Cardiac muscle cell (in vitro differentiated cells and primary cell): ENCODE data around the gene NRIP2. TPM values are rescaled to one million over a fixed set of nuclear protein-coding genes. Genes with fewer than 3 reads are reported as not detected.

ENCODE experiments used
- DNase-seq, 2 donors: peaks; one replicate each; pipeline versions ENCODE4 v3.0.0 to v3.0.0-alpha.2; 2010 to 2017; ENCODE audit warnings: low read depth in 1 of 2, low spot score in 1 of 2
- H3K27ac ChIP-seq: fragments of 200-600 bp; sonication (generic); 2 replicates; pipeline ENCODE4 v1.5.1; 2016
- H3K27me3 ChIP-seq: fragments of 200-600 bp; sonication (generic); 2 replicates; pipeline ENCODE4 v1.6.0; 2016; ENCODE audit warnings: control low read depth
- H3K36me3 ChIP-seq: fragments of 200-600 bp; sonication (generic); 2 replicates; pipeline ENCODE4 v1.5.1; 2016; ENCODE audit warnings: control low read depth
- H3K4me1 ChIP-seq: fragments of 200-600 bp; sonication (generic); 2 replicates; pipeline ENCODE4 v1.8.1; 2017; ENCODE audit warnings: low read depth, mild to moderate bottlenecking, mixed run types
- H3K4me3 ChIP-seq: fragments of 200-600 bp; sonication (generic); 2 replicates; pipeline ENCODE4 v1.5.1; 2016; ENCODE audit warnings: mild to moderate bottlenecking
- H3K9me3 ChIP-seq: fragments of 200-600 bp; sonication (generic); 2 replicates; pipeline ENCODE4 v1.5.1; 2017; ENCODE audit warnings: low read depth, mild to moderate bottlenecking, control low read depth
- polyA plus RNA-seq: library from polyadenylated mRNA; unstranded; fragments of >200 nt; fragmentation: Nextera tagmentation; extraction: Ambion mirVana; gene quantifications from 2 replicates; pipeline ENCODE4 v1.2.1, GENCODE V29; 2016
- total RNA-seq: library from RNA; depleted of rRNA; stranded (reverse); fragments of >200 nt; gene quantifications from 2 replicates; pipeline ENCODE4 v1.2.3, GENCODE V29; 2016
- TF ChIP-seq, protein P1 (sequence below): IDR thresholded peaks from 2 replicates; pipeline ENCODE4 v1.5.1; 2012; ENCODE audit warnings: low read depth, mild to moderate bottlenecking, low read length

Gene NRIP2
- total and polyA plus RNA-seq, 2 experiments from 2014 or later = 1.4 TPM; not detected in 1

DNA sequence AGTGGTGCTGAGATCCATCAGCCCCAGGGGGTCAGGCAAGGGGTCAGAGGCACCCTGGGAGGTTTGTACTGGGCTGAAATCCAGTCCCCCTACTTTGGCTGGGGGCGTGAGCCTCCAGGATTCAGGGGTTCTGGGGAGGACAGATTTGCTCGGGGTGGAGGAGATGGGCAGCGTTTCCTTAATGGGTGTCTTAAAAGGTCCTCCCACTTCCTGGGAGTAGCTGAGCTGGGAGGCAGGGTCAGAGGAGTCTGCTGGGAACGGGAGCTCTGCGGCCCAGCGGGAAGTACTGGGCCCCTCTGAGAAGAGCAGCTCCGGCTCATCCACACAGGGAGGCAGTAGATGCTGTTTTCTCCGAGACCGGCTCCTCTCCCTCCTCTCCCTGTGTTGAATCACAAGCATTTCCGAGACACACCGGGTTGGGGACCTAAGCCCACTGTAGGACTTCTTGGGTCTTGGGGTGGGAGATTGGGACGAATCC lies 24.1 kb upstream of the NRIP2 start:
- H3K27me3 ChIP-seq = no peaks in the 10 kb centered on the region
- H3K36me3 ChIP-seq = no peaks in the 10 kb centered on the region
- TF ChIP-seq, protein P1, sequence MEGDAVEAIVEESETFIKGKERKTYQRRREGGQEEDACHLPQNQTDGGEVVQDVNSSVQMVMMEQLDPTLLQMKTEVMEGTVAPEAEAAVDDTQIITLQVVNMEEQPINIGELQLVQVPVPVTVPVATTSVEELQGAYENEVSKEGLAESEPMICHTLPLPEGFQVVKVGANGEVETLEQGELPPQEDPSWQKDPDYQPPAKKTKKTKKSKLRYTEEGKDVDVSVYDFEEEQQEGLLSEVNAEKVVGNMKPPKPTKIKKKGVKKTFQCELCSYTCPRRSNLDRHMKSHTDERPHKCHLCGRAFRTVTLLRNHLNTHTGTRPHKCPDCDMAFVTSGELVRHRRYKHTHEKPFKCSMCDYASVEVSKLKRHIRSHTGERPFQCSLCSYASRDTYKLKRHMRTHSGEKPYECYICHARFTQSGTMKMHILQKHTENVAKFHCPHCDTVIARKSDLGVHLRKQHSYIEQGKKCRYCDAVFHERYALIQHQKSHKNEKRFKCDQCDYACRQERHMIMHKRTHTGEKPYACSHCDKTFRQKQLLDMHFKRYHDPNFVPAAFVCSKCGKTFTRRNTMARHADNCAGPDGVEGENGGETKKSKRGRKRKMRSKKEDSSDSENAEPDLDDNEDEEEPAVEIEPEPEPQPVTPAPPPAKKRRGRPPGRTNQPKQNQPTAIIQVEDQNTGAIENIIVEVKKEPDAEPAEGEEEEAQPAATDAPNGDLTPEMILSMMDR = no peak
- no peak overlapping the region for H3K4me3 ChIP-seq
- H3K27ac ChIP-seq = no peak overlapping the region
- no peak for DNase-seq
- no peaks in the 10 kb centered on the region for H3K4me1 ChIP-seq
- no peaks in the 10 kb centered on the region for H3K9me3 ChIP-seq

DNA sequence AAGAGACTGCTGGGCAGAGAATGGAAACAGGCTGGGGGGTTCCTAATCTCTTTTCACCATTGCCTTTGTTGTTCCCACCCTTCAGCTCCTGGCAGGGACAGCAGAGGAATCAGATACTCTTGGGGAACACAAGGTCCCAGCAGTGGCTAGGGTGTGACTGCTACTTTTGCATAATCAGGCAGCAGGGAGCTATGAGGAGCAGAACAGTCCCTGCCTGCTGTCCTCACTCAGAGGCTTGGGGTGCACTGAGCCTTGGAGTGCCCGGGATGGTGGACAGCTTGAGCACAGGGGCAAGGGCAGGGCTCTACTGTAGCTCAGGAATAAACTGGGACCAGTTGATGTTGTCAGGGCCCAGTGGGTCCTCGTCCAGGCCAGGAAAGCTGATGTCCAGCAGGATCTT lies 23.5 kb upstream of the NRIP2 start:
- Histone ChIP-seq H3K36me3 (no peaks in the 10 kb centered on the region), H3K27me3 (no peaks in the 10 kb centered on the region), H3K4me3 (no peak overlapping the region), H3K9me3 (no peaks in the 10 kb centered on the region), H3K27ac (no peak overlapping the region), H3K4me1 (no peaks in the 10 kb centered on the region)
- TF ChIP-seq, protein P1 = no peak
- DNase-seq = no peak

DNA sequence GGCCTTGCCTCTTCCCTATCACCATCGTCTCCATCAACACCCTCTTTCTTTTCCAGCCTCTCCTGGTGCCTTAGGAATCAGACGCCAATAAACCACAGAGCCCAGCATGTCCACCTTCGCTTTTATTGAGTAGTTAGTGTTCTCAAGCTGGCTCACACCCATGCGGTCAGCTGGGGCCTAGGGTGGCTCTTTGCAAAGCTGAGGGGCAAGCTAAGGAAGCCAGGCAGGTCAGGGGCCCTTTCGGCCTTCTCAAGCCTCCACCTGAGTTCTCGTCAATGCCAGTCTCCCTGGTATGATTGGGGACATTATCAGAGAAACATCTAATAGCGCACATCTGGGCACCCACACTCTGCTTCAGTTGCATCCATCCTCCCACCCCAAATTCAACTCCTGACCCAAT lies 22.7 kb upstream of the NRIP2 start:
- DNase-seq = no peak
- TF ChIP-seq, protein P1 = no peak
- H3K27me3 ChIP-seq = no peaks in the 10 kb centered on the region
- no peaks in the 10 kb centered on the region for H3K36me3 ChIP-seq
- no peak overlapping the region for H3K27ac ChIP-seq
- H3K4me1 ChIP-seq = no peaks in the 10 kb centered on the region
- no peaks in the 10 kb centered on the region for H3K9me3 ChIP-seq
- H3K4me3 ChIP-seq = no peak overlapping the region

DNA sequence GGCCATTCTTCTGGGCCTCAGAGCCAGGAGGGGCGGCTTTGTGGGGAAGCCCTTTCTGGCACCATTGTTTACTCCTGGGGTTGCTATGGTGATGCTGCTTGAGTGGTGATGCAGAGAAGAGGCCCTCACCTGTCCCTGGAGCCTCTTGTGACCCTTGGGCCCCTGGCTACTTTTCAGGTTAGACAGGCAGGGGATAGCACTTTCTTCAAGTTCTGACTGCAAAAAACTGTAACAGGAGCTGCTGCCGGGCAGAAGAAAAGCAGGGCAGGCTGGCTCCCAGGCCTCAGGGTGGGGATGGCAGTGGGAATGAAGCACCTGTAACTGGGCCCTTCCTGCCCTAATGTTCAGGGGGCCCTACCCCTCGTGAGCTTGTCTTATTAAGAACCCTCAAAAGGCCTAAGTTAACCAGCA lies 22.2 kb upstream of the NRIP2 start, which contains the start of gene TEX52:
TEX52 (minus strand) TSS at position 19 of the 411 bp plus-strand sequence; CDS start at position 6, 13 bp downstream.
- TF ChIP-seq, protein P1 = no peak
- no peak for DNase-seq
- Histone ChIP-seq H3K36me3 (no peaks in the 10 kb centered on the region), H3K27ac (no peak within 1 kb of the TSS), H3K4me1 (no peaks in the 10 kb centered on the region), H3K4me3 (no peak within 1 kb of the TSS), H3K27me3 (no peaks in the 10 kb centered on the region), H3K9me3 (no peaks in the 10 kb centered on the region)

DNA sequence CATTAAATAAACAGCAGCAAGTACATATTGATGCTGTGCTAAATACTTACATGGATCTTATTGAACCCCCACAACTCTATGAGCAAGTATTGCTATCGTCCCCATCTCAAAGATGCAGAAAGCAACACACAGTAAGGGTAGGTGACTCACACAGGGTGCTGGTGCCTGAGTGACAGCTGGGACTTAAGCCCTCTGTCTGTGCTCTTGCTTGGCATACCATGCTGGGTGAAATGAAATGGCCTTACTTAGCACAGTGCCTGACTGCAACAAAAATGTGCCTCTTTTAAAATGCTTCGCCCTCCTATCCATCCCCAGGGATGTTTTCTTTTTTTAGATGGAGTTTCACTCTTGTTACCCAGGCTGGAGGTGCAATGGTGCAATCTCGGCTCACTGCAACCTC lies 21.2 kb upstream of the NRIP2 start:
- Histone ChIP-seq H3K27ac (no peak overlapping the region), H3K9me3 (no peaks in the 10 kb centered on the region), H3K27me3 (no peaks in the 10 kb centered on the region), H3K36me3 (no peaks in the 10 kb centered on the region), H3K4me3 (no peak overlapping the region), H3K4me1 (no peaks in the 10 kb centered on the region)
- TF ChIP-seq, protein P1 = no peak
- DNase-seq = no peak

DNA sequence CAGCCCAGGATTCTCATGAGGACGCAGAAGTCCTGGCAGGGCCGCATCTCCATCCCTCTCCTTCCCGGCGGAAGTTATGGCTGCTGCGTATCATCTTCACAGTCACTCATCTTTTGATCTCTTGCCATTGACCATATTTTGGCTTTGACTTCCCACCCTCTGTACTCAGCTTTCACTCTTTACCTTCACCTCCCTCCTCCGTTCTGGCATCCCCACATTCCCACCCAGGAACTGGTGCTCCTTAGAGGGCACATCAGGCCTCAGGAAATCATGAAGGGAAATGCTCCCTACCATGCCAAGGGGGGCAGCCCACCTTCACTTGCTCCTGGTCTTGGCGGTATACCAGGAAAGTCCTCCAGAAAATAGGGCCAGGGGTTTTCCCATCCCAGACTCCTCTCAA lies 20.7 kb upstream of the NRIP2 start:
- DNase-seq = no peak
- no peaks in the 10 kb centered on the region for H3K9me3 ChIP-seq

More for the DNA sequence above, 20.7 kb upstream of the NRIP2 start:
- H3K27me3 ChIP-seq = no peaks in the 10 kb centered on the region
- no peaks in the 10 kb centered on the region for H3K4me1 ChIP-seq
- TF ChIP-seq, protein P1 = no peak
- H3K4me3 ChIP-seq = no peak overlapping the region
- H3K27ac ChIP-seq = no peak overlapping the region
- no peaks in the 10 kb centered on the region for H3K36me3 ChIP-seq
